K562 (cell line): ENCODE results near the gene TBX1.

ENCODE experiments used
- ESRRA ChIP-seq: fragments of 450-650 bp; IDR thresholded peaks from 2 replicates; pipeline ENCODE4 v1.6.1; 2014; ENCODE audit warnings: low read depth, mild to moderate bottlenecking, moderate library complexity, borderline replicate concordance
- FOS ChIP-seq: IDR thresholded peaks from 3 replicates; pipeline ENCODE4 v1.6.1; 2011; ENCODE audit not compliant: insufficient read length; ENCODE audit errors: extremely low read depth
- JUND ChIP-seq, 2 experiments: IDR thresholded peaks; 2 replicates in 1 of 2; 3 replicates in 1 of 2; pipeline ENCODE4 v1.6.1; 2011; ENCODE audit warnings: borderline replicate concordance in 2 of 2, low read depth in 2 of 2, low read length in 2 of 2, improper control_type of control experiment in 1 of 2, missing biosample characterization in 1 of 2, missing genetic modification characterization in 1 of 2, missing genetic modification reagents in 1 of 2
- KAT7 ChIP-seq: sonication (generic); formaldehyde crosslinking; IDR thresholded peaks from 2 replicates; pipeline ENCODE4 v1.8.0; 2022; ENCODE audit warnings: missing genetic modification reagents, mild to moderate bottlenecking, borderline replicate concordance
- KAT8 ChIP-seq: fragments of 450-650 bp; IDR thresholded peaks from 2 replicates; pipeline ENCODE4 v1.6.1; 2016; ENCODE audit warnings: low read depth, mild to moderate bottlenecking
- NFYB ChIP-seq: IDR thresholded peaks from 2 replicates; pipeline ENCODE4 v1.6.1; 2011; ENCODE audit warnings: mild to moderate bottlenecking, moderate library complexity; ENCODE audit not compliant: insufficient read length; ENCODE audit errors: extremely low read depth
- SMC3 ChIP-seq: conservative IDR thresholded peaks from 2 replicates; pipeline ENCODE4 v1.6.1; 2011; ENCODE audit warnings: low read depth, low read length, improper control_type of control experiment; ENCODE audit not compliant: insufficient read depth

DNA sequence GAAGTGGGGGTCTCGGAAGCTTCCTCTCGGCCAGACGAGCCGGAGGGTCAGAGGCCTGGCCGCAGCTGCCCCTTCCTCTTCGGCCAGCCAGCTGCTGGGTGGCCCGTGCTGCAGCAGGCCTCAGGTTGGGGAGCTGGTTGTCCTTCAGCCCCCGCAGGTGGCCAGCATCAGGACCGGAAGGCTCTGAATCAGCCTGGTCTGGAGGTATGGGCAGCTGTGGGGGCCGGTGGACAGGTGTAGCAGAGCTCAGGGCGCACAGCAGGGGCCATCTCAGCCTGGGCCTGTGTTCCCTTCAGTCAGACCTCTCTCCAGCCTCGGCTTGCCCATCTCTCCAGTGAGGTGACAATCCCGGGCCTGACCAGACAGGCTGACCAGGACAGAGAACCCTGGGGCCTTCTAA is 13.9 kb upstream of the TBX1 start:
- TF ChIP-seq ESRRA: no peak
- no peak for TF ChIP-seq KAT7 (CRISPR knock-in tag)
- TF ChIP-seq FOS: no peak
- TF ChIP-seq JUND (IDR thresholded peaks at IDR 0.05; ENCODE audit: borderline replicate concordance, low read depth, low read length): no peak
- TF ChIP-seq JUND (tag; IDR thresholded peaks at IDR 0.05; ENCODE audit: borderline replicate concordance, low read depth, low read length): no peak
- no peak for TF ChIP-seq KAT8
- no peak for TF ChIP-seq NFYB
- no peak for TF ChIP-seq SMC3
